Hematopoietic multipotent progenitor cell treated with erythropoietin and hydrocortisone succinate and interleukin-3 and kit ligand, for 15 days (in vitro differentiated cells): ENCODE results near the gene SARM1.

Source experiments
- DNase-seq: peaks from one replicate; pipeline ENCODE4 v3.0.0-alpha.2; 2015; ENCODE audit warnings: low spot score

Gene SARM1

GRCh38 chr17:28395968-28396367, 24.5 kb downstream of the SARM1 start:
- no peak for DNase-seq

GRCh38 chr17:28396635-28397239, 25.2 kb downstream of the SARM1 start:
- no peak for DNase-seq

DNA sequence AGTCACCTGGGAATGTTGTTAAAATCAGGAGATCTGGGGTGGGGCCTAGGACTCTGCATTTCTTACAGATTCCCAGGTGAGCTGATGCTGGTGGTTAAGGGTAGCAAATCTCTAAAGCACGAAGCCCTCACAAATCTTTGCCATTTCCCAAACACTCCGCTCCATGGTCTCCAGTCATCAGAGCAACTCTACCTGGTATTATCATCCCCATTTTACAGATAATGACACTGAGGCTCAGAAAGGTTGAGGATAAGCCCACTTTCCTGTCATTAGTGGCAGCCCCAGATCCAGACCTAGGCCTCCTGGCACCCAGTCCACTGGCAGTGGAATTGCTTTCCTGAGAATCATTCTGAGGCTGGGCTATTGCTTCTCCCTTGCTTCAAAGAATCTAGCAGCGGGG, 25.8 kb downstream of the SARM1 start:
- no peak for DNase-seq

DNA sequence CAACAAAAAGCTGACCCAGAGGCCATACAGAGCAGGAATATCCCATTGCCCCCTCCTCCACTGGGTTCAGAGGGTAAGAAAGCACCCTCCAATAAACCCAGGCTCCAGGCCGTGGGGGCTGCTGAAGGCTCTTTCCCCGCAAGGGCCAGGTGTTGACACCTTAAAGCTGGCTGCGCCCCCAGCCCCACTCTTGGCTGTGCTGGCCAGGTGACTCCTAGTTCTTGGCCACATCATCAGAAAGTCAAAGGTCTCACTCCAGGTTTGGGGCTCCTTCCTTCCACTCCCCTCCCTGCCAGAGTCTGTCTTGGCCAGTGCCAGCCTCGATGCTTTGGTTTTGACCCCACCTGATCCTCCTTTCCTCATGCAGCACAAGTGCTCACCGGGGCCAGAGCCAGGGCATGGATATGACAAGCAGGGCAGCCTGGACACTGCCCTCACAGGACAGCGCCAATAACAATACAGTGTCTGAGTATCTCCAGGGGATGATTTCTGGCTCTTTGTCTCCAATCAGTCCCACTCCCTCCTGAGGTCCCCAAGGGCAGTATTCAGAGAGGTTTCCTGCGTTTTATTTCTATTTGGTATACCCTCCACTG, 26.3 kb downstream of the SARM1 start:
- DNase-seq = no peak

DNA sequence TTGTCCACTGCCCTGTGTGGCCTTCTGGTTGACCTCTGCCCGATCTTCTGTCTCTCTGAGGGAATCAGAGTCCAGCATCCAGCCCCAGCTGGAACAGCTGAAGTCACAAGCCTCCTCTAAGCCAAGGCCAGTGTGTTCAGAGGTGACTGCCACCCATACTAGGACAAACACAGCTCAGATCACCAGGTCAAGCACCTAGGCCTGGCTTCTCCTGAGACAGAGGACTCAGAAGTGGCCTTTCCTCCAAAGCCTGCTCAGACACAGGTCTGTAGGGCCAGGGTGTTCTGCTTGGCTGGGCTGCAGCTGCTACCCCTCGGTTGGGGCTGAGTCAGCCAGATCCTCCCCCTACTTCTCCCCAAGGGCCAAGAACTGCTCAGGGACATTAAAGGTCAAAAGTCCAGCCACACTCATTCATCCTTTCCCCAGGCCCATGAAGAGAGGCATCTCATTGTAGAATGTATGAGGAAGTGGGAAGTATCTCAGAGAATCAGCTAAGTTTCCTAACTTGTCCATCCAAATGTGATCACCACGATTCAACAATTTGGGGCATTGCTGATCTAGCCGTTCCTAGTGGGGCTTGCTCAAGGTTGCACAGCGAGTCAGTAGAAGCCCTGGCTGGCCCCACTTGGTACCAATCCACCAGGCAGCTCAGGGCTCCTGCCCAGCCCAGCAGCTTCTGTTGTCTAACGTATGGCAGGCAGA, 26.9 kb downstream of the SARM1 start:
- DNase-seq = no peak

DNA sequence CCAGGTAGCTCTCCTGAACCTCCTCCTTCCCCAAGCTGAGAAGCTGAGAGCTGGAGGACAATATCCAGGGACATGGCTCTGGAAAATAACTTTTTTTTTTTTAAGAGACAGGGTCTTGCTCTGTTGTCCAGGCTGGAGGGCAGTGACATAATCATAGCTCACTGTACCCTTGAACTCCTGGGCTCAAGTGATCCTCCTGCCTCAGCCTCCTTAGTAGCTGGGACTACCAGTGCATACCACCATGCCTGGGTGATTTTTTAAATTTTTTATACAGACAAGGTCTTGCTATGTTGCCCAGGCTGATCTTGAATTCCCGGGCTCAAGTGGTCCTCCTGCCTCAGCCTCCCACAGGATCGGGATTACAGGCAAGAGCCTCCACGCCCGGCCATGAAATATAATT, 28.3 kb downstream of the SARM1 start:
- DNase-seq = no peak

GRCh38 chr17:28402224-28402630, 30.7 kb downstream of the SARM1 start:
- no peak for DNase-seq

DNA sequence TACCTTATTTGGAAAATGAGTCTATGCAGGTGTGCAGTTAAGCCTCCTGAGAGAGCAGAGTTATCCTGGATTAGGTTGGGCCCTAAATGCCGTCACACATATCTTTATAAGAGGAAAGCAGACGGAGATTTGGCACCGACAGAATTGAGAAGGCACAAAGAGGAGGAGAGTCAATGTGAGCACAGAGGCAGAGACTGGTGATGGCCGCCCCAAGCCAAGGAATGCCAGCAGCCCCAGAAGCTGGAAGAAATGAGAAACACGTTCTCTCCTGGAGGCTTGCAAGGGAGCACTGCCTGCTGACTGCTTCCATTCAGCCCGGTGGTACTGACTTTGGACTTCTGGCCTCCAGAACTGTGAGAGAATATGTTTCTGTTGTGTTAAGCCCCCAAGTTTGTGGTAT, 31.4 kb downstream of the SARM1 start:
- DNase-seq = no peak

DNA sequence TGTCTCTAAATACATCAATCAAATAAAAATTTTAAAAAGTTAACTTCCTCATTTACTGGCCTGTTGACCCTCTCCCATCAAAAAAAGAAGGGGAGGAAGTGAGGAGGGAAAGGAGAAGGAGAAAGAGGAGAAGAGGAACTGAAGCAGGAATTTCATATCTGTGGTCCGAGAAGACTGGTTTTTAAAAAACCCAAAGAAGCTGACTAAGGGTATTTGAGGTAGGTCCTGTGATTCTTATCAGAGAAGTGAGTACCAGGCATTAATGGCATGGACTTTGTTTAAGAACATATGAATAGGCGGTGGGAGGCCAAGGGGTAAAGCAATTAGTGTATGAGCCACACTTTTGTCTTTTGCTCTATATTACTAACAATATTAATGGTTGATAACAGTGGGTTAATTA, 32.5 kb downstream of the SARM1 start:
- no peak for DNase-seq

DNA sequence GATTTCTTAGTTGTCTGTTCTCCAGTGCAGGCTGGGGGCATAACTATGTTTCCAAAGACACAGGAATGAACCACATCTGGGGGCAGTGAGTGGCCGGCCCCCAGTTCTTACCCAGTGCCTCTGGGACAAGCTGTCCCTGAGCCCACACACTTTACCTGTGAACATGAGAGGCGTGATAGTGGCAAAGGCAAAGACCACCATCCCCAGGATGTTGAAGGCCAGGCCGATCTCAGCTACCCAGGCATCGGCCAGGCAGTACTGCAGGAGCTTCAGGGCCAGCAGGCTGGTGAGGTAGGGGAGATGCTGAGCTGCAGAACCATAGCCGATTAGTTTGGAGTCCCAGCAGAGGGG, 32.9 kb downstream of the SARM1 start:
- no peak for DNase-seq

- DNase-seq = no peak
Observed at GRCh38 chr17:28404812-28405570, 33.5 kb downstream of the SARM1 start.

GRCh38 chr17:28405632-28406472, 34.4 kb downstream of the SARM1 start, which contains the start of gene SLC46A1:
TSS of gene SLC46A1 (minus strand) at chr17:28406212. CDS start at chr17:28406114, 98 bp downstream.
- DNase-seq = no peak

- DNase-seq = no peak
Observed at GRCh38 chr17:28406473-28406814, 35.0 kb downstream of the SARM1 start.

- no peak for DNase-seq
Observed at GRCh38 chr17:28407130-28407973, 35.9 kb downstream of the SARM1 start.

GRCh38 chr17:28407974-28408306, 36.4 kb downstream of the SARM1 start:
- no peak for DNase-seq

- no peak for DNase-seq
Observed at GRCh38 chr17:28412099-28412498, 40.6 kb downstream of the SARM1 start.

DNA sequence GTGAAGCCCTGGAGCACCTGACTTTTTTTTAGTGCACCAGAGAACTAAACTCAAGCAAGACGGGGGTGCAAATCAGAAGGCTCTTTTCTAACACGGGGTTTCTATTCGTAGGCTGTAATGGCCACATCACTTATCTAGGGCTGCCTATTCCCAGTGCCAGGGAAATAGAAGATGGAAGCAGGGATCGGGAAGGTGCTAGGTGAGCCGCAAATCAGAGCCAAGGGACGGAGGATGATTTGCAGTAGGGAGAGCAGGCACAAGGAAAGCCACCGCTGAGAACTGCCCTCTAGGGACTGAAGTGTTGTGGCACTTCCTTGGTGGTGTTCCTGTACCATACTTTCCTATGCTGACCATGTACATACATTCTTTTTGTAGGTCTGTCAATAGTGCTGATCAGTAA, 42.3 kb downstream of the SARM1 start:
- no peak for DNase-seq

DNA sequence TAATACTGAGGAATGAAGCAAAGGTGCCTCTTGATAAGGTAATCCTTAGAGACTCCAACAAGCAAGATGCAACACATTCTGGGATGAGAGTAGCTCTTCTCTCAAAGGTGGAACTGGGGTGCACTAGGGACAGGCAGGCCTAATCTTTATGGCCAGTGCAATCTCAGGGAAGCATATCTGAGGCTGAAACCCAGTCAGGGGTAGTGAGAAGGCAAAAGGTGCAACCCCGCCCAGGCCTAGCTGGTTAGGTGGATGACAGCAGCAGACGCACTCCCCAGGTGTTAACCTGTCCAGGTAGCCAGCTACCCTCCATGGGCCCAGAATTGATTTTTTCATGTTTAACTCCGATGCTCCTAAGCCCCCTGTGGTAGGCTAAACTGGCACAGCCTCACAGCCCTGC, 44.4 kb downstream of the SARM1 start:
- no peak for DNase-seq

DNA sequence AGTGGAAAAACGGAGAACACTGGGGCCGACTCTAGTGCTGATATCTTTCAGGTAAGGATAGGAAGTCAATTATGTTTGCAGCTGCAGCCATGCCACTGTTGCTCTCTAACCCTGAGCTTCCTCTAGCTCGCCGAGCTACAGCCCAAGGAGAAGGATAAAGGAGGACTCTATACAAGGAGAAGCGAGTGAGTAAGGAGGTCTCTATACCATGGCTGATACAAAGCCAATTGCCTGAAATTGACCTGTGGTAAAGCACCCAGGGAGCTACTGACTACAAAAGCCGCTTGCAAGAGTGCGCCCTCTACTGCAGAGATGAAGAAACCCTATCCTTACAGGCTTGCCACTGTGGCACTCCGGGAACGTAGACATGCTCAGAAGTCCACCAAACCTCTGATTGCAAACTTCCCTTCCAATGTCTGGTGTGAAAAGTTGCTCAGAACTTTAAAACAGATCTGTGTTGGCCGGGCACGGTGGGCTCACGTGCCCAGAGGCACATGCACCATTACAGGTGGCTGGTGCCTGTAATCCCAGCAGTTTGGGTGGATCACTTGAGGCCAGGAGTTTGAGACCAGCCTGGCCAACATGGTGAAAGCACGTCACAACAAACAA, 45.3 kb downstream of the SARM1 start:
- peak; percentile 40 for DNase-seq

DNA sequence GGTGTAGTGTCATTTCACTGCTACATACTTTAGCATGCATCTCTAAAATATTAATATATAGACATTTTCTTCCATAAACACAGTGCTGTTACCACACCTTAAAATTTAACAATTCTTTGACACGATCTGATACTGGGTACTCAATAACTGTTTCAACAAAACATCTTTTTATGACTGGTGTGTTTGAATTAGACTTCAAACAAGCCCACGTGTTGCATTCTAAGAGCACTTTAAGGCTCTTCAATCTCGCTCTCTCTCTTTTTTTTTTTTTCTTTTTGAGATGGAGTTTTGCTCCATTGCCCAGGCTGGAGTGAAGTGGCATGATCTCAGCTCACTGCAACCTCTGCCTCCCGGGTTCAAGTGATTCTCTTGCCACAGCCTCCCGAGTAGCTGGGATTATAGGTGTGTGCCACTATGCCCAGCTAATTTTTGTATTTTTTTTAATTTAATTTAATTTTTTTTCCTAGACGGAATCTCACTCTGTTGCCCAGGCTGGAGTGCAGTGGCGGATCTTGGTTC, 50.4 kb downstream of the SARM1 start:
- DNase-seq = no peak

- no peak for DNase-seq
Observed at GRCh38 chr17:28425206-28425605, 53.7 kb downstream of the SARM1 start.
